GM19455 (cell line): Measurements from ENCODE around the gene MRPL24.
"Not testable (repeated sequence)": the region's sequence is repeated elsewhere in the genome, so short reads cannot be mapped to it uniquely, and the experiment has no call there.

Experiments
- ATAC-seq: cut with Tn5 transposase; IDR thresholded peaks from one replicate; pipeline ENCODE4 v1.9.1; 2021; ENCODE audit not compliant: unreplicated experiment

The MRPL24 gene

DNA sequence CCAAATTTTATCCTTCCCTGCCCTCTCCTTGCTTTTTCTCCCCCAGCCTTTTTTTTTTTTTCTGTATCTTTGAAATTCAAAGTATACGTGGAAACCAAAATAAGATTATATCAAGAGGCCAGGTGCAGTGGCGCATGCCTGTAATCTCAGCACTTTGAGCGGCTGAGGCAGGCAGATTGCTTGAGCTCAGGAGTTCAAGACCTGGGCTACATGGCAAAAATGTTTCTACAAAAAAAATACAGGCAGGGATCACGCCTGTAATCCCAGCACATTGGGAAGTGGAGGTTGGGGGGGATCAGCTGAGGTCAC is 19.9 kb upstream of the MRPL24 start:
- ATAC-seq: no peak

DNA sequence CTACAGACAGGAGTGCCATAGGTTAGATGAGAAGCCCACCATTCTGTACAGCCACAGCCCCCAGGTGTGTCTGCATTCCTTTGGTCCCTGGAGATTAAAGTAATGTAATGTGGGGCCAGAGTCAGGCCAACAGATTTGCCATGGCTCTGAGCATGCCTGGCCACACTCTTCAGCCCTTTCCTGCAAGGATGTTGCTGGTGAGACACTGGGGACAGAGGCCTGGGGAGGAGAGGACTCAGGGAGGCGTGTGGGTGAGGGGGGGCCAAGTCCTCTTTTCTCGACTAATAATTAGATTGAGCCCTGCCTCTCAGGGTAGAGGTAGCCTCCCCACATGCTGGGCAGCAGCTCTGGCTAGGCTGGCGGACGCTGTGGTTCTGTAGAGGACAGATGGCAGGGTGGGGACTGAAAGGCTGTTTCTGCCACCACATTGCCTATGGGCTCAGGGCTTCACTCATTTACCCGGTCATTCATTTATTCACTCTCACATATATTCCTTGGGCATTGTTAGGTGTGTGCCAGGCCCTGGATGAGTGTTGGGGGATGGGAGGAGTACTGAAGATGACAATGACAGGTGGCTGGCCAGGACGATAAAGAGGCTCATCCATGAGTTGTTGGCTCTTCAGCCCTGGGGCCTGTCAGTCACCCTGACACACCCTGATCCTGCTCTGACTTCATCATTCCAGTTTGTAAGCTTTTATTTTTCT is 19.4 kb upstream of the MRPL24 start:
- ATAC-seq: no peak

DNA sequence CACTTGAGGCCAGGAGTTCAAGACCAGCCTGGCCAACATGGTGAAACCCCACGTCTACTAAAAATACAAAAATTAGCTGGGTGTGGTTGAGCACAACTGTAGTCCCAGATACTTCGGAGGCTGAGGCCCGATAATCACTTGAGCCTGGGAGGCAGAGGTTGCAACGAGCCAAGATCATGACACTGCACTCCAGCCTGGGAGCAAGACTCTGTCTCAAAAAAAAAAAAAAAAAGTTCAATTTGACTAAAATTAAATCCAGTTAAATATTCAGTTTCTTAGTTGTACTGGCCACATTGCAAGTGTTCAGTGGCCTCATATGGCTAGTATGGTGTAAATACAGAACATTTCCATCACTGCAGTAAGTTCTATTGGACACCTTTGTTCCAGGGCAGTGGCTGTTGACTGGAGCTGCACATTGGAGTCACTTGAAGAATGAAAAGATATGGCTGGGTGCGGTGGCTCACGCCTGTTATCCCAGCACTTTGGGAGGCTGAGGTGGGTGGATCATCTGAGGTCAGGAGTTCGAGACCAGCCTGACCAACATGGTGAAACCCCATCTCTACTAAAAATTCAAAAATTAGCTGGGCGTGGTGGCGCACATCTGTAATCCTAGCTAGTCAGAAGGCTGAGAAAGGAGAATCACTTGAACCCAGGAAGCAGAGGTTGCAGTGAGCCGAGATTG is 16.8 kb upstream of the MRPL24 start:
- not testable (repeated sequence) for ATAC-seq

DNA sequence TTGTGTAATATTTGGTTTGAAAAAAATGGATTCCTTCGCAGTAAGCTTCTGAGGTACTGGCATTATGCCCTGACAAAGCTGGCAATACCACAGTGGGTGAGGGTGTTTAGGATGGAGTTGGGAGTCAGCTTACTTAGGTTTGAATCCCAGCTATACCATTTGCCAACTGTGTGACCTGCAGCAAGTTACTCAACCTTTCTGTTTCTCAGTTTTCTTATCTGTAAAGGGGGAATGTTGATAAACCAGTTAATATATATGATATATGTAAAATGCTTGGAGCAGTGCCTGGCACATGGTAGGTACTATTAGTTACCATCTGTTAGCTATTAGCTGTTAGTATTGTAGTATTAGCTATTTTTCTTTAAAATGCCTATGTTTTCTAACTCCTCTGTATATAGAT is 15.5 kb upstream of the MRPL24 start:
- no peak for ATAC-seq

DNA sequence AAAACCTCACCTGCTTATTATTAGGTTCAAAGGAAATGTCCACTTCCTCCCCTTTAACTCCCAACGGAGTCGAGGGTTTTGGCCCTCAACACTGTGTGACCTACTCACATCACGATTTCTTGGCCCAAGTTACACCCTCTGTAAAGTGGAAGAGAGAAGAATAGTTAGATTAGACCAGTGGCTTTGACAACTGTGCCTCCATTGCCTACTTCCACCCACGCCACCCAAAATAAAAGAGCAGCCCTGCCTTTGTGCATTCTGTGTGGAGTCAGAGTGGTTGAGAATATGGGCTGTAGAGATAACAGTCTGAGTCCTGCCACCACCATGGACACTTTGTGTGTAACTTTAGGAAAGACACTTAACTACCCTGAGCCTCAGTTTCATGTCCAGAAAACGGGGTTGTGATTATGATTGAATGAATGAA is 14.7 kb upstream of the MRPL24 start:
- ATAC-seq: no peak

DNA sequence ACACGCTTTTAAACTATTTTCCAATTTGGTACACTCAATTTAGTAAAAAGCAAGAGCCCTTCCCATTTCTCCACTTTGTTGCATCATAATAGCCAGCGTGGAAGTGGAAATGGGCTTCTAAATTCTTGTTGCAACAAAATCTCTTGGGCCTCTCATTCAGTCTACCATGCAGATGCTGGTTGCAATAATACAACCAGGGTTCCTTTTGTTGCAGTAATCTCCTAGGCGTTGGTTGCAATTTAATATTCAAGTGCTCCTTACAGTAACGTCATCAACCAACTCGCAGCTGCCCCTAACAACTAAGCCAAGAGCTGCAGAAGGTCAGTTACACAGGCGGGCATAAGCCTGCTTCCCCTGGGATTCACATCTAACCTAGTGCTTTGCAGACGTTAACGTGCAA is 13.3 kb upstream of the MRPL24 start:
- ATAC-seq: no peak

DNA sequence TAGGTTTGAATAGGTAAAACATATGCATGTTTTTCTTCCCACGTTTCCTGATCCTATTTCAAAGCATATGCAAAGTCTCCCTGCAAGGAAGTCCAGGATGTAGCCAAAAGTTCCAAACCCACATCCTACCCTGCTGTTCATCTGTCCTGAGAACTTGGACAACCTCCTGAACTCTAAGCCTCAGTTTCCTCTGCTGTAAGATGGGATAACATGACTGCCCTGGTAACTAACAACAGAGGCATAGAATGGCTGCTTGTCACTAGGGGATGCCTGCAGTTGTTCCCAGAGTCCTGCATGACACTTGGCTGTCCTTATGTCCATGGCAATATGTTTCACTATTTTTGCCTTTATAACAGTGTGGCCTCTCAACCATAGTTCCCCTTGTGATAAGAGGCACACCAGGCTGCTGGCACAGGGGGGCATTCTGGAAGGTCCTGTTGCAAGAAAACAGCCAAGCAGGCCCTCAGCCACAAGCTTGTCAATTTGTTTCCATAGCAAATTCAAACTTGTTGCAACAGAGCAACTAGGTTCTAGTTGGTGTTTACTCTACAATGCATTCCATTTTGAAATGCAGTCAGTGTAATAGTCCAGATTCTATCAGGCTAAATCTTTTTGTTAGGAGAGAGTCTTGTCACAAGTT is 12.1 kb upstream of the MRPL24 start:
- ATAC-seq: no peak

DNA sequence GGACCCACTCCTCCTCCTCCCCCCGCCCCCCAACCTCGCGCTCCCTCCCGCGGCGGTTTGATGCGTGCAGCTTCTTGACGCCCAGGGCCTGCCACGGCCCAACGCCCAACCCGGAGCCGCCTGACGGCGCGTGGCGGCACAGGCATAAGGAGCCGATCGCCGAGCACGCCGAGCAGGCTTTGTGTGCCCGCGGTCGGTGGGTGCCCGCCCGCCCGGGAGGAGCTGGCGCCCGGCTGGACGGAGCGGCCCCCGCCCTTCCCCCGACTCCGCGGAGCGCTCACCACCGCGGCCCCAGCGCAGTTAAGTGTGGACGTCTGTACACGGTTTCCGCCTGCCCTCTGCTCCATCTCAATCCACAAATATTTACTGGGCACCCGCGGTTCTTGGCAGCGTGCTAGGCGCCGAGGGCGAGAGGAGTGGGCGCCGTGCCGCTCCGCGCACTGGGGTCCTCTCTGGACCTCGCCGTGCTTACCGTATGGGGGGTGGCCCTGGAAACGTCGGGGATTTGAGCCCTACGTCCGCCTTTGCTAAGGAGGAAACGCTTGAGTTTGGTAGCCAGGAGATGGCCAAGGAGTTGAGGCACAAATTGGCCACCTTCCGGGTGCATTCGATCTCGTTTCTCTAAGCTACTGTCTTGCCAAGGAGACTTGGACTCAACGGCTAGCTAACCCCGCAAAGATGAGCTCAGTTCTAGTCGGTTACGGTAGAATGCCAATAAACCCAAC is 11.0 kb upstream of the MRPL24 start:
- peak; percentile 47 for ATAC-seq

DNA sequence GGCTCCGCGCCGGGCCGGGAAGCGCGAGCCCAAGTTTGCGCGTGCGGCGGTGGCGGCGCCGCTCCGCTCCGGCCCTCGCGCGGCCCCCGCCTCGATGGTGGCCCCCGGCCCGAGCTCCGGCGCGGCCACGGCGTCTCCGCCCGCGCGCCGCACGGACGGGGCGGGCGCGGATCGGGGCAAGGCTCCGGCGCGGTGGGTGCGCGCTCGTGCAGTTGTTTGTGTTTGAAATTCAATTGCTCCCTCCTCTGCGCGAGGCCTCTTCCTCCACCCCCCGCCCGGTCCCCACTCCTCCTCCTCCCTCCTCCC is 10.5 kb upstream of the MRPL24 start, which contains the start of gene HDGF:
Gene HDGF (minus strand): TSS at position 225 of the 306 bp plus-strand sequence. CDS start 246 bp downstream, outside the sequence.
- ATAC-seq: peak; percentile 2

DNA sequence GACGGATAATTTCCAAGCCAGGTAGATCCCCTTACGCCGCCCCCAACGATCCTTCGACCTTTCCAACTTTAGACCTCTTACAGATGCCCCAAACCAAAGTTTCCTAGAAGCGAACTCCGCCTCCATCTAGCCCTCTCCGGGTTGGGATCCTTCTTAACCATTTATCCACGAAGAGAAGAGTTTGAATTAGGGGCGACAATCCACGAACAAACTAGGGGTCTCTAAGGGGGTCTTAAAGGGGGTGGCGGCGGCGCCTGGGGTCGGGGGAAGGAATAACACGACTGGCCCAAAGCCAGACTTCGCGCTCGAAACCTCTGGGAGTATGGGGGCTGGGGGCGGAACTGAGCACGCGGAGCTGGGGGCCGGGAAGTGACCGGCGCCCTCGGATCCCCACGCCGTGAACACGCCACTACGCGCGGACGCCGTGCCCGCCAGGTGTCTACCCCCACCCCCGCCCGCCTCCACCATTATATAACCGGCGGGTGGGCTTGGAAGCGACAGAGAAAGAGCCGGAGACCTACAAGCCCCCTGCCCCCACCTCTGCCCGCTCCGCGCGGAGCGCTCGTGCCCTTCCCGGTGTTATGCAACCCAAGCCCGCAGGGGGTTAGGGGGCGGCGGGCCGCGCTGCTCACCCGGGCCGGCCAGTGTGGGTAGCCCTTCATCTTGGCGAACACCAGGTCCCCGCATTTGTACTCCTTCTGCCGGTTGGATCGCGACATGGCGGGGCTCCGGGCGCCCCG is 10.0 kb upstream of the MRPL24 start:
- peak; percentile 13 for ATAC-seq

DNA sequence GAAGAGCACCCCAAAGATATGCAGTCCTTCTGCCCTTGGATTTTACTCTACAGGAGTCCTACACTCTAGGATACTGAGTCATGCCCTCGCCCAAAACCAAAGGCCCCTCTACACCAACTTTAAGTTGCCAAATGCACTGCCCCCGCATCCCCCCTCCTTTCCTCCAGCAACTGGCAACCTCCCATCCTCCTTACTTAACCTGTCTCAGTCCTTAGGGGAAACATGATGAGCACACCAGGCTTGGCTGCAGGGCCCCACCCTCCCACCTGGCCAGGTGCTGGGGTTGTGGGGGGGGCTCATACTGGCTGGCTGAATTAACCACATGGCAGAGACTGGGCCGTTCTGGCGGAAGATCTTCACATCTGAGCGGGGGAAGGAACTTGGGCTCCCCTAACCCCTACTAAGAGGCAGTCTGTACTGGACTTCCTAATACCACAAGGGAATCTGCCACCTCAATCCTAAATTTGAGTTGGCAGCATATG is 9.3 kb upstream of the MRPL24 start:
- ATAC-seq: no peak

DNA sequence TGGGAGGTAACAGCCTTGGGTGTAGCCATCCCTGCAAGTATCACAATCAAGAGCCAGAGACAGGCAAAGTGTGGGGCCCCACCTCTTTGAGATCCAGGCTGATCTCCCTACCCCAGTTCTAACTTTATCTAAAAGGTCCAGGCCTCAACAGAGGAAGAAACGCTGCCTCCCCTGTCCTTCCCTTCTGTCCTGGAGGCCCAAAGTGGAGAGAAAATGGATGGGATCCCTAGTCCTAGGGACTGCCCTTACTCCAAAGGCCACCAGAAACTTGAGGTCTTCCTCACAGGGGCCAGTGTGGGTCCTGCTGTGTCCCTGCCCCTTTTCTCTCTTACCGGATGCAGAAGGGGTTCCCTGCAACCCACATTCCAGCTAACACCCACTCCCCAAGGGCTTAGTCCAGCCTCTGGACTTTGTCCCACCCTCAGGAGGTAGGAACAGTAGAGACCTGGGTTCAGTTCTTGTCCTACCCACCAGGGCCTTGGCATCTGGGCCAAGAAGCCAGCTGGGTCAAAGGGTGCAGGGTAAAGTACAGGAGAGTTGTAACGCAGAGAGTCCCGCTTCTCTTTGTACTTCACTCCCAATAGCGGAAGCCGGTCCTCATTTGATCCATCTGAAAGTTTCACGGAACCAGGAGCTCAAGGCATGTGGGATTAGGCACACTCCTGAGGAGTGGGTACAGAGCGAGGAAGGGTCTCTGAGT is 8.7 kb upstream of the MRPL24 start:
- ATAC-seq: no peak

DNA sequence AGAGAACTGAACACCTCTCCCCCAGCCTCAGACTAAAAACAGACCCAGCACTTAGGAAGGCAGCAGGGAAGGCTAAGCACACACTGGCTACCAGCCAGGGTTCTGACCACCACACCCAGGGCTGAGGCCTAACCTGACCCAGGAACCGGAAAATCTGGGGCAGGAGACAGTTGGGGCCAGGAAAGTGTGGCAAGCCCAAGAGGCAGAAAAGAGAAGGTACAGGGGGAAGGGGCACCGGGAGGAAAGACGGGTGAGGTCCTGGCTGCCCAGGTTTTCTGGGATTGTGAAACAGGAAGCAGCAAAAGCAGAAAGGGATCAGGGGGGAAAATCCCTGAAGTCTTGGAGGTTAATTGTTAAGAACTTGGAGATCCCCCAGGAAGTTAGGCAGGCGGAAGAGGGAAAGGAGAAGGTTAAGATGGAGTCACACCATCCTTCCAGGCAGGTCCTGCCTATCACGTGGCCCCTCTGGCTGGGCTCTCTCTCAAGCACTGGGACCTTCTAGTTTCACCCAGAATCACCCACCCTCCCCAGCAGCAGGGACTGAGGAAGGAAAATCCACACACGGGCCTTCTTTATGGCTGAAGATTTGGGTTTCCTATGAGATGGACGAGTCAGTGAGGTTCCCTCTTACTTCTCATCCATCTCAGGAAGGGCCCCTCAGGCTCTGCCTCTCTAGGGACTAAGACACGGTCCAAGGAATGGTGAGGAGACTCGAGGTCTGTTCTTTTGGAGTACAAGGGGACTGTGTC is 8.0 kb upstream of the MRPL24 start:
- no peak for ATAC-seq

DNA sequence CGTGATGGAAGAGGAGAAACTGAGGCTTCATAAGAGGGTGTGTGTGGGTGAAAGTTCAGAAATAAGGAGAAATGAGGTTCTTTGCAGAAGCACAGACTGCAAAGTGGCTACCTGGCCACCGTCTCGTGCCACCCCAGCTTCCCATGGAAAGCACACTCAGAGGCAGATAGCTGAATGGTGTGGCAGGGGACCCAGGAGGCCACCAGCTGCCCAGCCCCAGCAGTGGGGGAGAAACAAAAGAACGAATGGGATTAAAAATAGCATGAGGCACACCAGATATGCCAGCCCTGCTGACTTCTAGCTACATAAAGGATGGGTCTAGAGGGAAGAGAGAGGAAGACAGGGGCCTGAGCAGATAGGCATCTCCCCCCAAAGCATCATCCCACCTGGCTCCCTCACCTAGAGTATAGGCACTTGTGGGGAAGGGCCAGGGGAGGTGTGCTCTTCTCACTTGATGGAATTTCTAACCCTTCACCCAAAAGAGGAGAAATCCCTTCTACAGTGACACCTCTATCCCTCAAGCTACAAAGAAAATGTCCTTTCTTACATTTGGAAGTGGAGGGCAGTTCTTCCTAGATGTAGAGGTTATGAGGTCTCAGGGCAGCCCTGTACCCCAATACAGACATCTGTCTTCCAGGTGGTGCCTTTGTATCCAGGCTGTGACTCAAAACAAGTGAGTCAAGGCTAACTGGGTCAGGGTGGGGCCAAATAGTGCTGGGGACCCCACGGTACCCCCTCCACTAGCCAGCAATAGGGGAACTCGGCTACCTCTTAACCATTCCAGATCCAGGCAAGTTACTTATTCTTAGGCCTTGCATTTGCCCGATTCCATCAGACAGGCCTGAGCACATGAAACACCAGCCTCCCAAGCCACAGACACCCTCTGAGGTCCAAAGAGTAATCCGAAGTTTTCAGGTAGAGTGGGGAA is 7.1 kb upstream of the MRPL24 start:
- ATAC-seq: no peak

DNA sequence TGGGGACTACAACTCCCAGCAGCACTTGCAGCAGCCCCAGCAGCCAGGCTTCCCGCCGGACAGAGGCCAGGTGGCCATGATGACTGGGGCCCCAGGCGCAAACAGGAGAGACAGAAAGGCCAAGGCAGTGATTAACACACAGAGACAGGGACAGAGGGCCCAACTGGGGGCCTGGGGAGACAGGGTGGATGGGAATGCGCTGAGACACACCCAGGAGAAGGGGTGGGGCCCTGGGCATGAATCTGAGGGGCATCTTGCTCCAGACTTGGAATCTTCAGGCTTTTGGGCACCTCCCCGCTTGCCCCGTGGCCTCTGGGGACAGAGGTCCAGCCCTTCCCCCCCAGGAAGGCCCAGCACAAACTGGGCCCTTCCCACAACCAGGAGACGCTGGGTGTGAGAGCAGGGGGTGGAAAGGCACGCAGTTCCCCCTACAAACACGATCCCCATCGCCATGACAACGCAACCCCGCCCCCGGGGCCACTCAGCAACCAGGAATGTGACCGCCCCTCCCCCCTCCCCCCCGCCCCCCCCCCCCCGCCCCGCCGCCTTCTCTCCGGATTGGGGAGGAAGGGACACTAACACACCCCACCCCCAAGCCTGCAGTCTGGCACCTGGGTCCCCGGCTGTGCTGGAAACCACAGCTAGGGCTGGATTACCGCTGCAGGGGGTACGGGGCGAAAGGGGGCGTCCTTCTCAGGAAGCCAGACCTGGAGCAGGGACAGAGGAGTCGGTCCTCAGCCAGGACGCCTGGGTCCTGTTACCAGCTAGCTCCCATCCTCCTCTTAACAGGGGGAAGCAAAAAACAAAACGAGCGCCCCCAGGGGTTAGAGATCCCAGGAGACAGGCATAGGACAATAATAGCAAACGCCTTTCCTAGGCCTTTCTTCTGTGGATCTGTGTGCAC is 6.1 kb upstream of the MRPL24 start:
- no peak for ATAC-seq

DNA sequence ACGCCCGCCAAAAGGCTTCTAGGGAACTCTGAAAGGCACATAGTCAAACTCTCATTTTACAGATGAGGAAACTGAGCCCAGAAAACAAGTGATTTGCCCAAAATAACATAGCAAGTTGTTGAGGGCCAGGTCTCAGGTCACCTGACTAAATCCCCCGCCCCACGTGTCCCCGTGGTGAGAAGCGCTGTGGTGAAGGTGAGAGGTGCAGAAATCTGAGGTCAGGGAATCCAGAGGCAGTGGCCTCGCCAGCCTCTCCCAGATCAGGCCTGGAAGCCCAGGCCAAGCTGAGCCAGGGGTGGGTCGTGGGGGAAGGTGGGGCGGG is 5.5 kb upstream of the MRPL24 start:
- no peak for ATAC-seq

DNA sequence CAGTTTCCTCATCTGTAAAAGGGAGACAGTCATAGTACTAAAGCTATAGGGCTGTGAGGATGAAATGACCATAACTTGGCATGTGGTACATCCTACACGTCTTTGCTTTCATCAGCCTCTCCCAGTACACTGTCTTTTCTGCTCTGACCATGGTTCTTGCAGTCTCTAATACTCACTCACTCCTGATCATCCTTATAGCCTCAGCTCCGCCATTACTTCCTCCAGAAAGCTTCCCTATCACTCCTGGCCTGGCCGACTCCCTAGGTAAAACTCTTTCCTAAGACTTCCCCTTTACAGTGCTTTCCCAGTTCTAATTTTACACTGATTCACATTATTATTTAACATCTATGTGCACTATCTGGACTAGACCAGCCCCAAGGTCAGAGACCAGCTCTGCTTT is 5.0 kb upstream of the MRPL24 start:
- no peak for ATAC-seq
